Measurements from ENCODE around the gene ZNF652.

DNA sequence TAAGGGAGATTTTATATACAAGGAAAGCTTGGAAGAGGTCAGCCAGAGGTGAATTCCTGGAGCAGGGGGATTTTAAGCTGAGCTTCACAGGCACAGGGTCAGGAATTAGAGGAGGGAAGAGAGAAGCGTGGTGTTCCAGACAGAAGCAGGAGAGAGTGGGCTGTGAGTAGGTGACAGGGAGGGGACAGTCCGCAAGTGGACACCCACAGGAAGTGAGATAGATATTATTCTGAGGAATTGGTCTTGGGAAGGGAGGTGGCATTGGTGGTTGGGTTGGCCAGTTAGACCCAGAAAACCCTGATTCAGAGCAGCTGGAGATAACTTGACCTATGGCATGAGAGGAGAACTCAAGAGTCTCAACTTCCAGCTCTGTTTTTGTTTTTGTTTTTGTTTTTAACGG lies 37.9 kb upstream of the ZNF652 start:
- TF ChIP-seq, protein P1, sequence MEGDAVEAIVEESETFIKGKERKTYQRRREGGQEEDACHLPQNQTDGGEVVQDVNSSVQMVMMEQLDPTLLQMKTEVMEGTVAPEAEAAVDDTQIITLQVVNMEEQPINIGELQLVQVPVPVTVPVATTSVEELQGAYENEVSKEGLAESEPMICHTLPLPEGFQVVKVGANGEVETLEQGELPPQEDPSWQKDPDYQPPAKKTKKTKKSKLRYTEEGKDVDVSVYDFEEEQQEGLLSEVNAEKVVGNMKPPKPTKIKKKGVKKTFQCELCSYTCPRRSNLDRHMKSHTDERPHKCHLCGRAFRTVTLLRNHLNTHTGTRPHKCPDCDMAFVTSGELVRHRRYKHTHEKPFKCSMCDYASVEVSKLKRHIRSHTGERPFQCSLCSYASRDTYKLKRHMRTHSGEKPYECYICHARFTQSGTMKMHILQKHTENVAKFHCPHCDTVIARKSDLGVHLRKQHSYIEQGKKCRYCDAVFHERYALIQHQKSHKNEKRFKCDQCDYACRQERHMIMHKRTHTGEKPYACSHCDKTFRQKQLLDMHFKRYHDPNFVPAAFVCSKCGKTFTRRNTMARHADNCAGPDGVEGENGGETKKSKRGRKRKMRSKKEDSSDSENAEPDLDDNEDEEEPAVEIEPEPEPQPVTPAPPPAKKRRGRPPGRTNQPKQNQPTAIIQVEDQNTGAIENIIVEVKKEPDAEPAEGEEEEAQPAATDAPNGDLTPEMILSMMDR (IDR thresholded peaks at IDR 0.05): no peak
- no peak for TF ChIP-seq POLR2A (IDR thresholded peaks at IDR 0.05)
